Measurements from ENCODE around the gene XPOT.

The XPOT gene

DNA sequence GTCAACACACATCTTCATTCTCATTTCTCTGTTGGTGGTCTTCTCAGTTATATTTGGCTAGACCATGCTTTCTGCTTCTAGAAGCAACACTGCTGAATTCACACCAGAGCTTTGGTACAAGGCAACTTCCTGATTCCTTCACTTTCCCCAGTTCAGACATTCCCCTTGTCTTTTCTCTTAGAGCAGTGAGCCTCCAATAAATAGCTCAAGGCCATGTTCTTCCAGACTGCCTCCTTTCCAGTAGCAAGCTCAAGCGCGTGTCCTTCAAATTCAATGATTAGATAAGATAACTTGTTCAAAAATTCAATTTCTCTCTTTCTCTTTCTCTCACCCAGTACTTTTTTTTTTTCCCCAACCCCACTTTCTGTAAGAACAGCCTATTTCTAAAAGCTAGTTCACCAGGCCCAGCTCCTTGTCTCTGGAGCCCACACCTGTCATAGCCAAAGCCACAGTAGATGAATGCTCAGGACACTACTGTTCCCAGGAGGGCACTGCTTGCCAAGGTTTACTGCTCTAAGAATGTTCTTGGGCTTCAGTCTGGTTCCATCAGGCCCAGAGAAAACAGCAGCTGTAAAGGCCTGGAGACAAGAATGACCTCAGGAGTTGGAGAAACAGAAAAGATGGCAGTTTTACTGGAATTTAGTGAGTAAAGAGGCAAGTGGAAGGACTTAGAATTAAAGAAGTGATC is 65.4 kb downstream of the XPOT start:
- H3K4me2 ChIP-seq = no peak overlapping the region
- H4K20me1 ChIP-seq = peaks cover 0 to 19% (median 4%) of the 10 kb centered on the region in 11 experiments; a peak in 6 of 22 replicates
- peaks cover under 1 to 12% (median 1%) of the 10 kb centered on the region in 11 experiments; a peak in 19 of 22 replicates for H3K9me3 ChIP-seq (replicated peaks in 1 of 11)
- TF ChIP-seq Cebpa-rat (IDR thresholded peaks at IDR 0.05) = no peak
- peaks cover 84 to 100% (median 95%) of the 10 kb centered on the region in 11 experiments for H3K36me3 ChIP-seq
- H3K4me1 ChIP-seq = no peaks in the 10 kb centered on the region
- H3K27ac ChIP-seq = no peak overlapping the region
- H3K27me3 ChIP-seq = no peaks in the 10 kb centered on the region
- H3K9ac ChIP-seq = no peak overlapping the region
- no peak overlapping the region for H3K4me3 ChIP-seq

DNA sequence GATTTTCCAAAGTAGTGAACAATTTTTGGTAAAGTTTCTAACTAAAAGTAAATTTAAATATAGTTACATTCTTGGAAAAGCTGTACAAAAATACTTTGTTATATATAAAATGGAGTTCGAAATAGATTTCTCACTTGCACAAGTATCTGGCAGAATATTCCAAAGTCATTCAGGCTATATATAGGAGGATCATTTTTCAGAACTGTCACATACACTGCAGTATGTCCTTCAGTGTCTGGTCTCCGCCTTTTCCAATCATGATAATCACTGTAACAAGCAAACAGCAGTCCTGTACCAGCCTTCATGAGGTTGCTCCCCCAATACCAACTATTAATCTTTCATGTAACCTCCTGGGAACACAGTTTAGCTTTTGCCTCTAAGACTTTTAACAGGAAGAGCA is 66.3 kb downstream of the XPOT start:
- H3K27me3 ChIP-seq = no peaks in the 10 kb centered on the region
- peaks cover 84 to 100% (median 95%) of the 10 kb centered on the region in 11 experiments for H3K36me3 ChIP-seq
- H4K20me1 ChIP-seq = peaks cover 0 to 19% (median 4%) of the 10 kb centered on the region in 11 experiments; a peak in 6 of 22 replicates
- no peak for TF ChIP-seq Cebpa-rat (IDR thresholded peaks at IDR 0.05)
- H3K4me3 ChIP-seq = no peak overlapping the region
- H3K9me3 ChIP-seq (replicated peaks in 1 of 11) = peaks cover 9 to 21% (median 10%) of the 10 kb centered on the region in 11 experiments
- H3K27ac ChIP-seq = no peak overlapping the region
- H3K4me2 ChIP-seq = no peak overlapping the region
- no peak overlapping the region for H3K9ac ChIP-seq
- H3K4me1 ChIP-seq = no peaks in the 10 kb centered on the region

DNA sequence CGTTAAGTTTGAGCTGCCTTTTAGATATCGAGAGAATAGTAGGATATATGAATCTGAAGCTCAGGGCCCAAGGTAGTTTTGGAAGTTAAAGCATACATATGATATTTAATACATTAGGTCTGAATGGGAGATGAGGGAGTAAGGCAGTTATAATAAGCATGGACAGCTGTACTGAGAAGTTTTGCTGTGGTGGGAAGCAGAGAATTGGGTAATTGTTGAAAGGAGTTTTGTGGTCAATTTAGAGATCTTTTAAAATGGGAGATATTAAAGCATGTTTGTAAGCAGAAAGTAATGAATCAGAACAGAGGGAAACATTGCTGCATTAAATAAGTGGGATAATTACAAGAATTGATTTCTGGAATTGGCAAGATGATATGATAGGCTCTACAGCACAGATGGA is 69.0 kb downstream of the XPOT start:
- Histone ChIP-seq H3K4me3 (no peak overlapping the region), H3K9me3 (replicated peaks in 1 of 11) (peaks cover 25 to 38% (median 27%) of the 10 kb centered on the region in 11 experiments), H3K36me3 (peaks cover 83 to 100% (median 98%) of the 10 kb centered on the region in 11 experiments), H3K9ac (no peak overlapping the region), H3K4me2 (no peak overlapping the region), H3K27me3 (no peaks in the 10 kb centered on the region), H3K27ac (no peak overlapping the region), H3K4me1 (no peaks in the 10 kb centered on the region), H4K20me1 (peaks cover 0 to 34% (median 10%) of the 10 kb centered on the region in 11 experiments; a peak in 11 of 22 replicates)
- TF ChIP-seq Cebpa-rat (IDR thresholded peaks at IDR 0.05) = no peak

DNA sequence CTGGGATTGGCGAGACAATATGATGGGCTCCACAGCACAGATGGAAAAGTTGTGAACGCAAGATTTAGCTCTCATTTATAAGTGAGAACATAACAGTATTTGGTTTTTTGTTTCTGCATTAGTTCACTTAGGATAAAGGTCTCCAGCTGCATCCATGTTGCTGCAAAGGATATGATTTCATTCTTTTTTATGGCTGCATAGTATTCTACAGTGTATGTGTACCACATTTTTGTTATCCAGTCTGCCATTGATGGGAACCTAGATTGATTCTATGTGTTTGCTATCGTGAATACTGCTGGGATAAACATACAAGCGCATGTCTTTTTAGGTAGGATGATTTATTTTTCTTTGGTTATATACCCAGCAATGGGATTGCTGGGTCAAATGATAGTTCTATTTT is 71.3 kb downstream of the XPOT start:
- TF ChIP-seq Cebpa-rat (IDR thresholded peaks at IDR 0.05) = no peak
- Histone ChIP-seq H4K20me1 (peaks cover 0 to 41% (median 15%) of the 10 kb centered on the region in 11 experiments; a peak in 10 of 22 replicates), H3K27me3 (no peaks in the 10 kb centered on the region), H3K4me2 (no peak overlapping the region), H3K27ac (no peak overlapping the region), H3K9me3 (replicated peaks in 1 of 11) (peaks cover 25 to 38% (median 27%) of the 10 kb centered on the region in 11 experiments), H3K4me3 (no peak overlapping the region; a peak in 1 of 20 replicates), H3K36me3 (peaks cover 75 to 100% (median 98%) of the 10 kb centered on the region in 11 experiments), H3K9ac (no peak overlapping the region), H3K4me1 (no peaks in the 10 kb centered on the region)

DNA sequence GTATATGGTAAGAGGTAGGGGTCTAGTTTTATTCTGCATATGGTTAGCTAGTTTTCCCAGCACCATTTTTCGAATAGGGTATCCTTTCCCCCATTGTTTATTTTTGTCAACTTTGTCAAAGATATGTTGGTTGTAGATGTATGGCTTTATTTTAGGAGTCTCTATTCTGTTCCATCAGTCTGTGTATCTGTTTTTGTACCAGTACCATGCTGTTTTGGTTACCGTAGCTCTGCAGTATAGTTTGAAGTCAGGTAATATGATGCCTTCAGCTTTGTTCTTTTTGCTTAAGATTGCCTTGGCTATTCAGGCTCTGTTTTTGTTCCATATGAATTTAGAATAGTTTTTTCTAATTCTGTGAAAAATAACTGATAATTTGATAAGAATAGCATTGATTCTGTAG is 72.7 kb downstream of the XPOT start:
- no peaks in the 10 kb centered on the region for H3K4me1 ChIP-seq
- H4K20me1 ChIP-seq = peaks cover 0 to 41% (median 15%) of the 10 kb centered on the region in 11 experiments; a peak in 10 of 22 replicates
- no peak for TF ChIP-seq Cebpa-rat (IDR thresholded peaks at IDR 0.05)
- no peak overlapping the region for H3K27ac ChIP-seq
- peaks cover 72 to 100% (median 97%) of the 10 kb centered on the region in 11 experiments for H3K36me3 ChIP-seq
- no peak overlapping the region for H3K9ac ChIP-seq
- no peaks in the 10 kb centered on the region for H3K27me3 ChIP-seq
- H3K9me3 ChIP-seq (replicated peaks in 1 of 11) = peaks cover 25 to 38% (median 27%) of the 10 kb centered on the region in 11 experiments
- H3K4me3 ChIP-seq = no peak overlapping the region
- H3K4me2 ChIP-seq = no peak overlapping the region

DNA sequence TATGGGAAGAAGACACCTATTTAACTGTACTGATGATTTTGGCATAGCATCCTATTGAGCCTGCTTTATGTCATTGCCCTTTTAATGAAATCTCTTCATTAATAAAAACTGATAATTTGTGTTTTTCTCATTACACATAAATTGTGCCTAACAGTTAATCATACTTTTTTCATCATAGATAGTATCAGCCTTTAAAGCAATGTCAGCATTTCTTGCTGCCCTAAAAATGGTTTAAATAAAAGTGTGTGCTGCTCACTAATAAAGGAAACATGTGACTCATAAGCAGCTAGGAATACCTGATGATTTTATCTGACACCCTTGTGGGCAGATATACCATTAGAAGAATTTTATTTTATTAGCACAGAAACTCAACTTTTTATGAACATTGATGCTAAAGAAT is 74.5 kb downstream of the XPOT start:
- Histone ChIP-seq H4K20me1 (peaks cover 0 to 41% (median 15%) of the 10 kb centered on the region in 11 experiments; a peak in 10 of 22 replicates), H3K4me3 (no peak overlapping the region), H3K4me2 (no peak overlapping the region), H3K4me1 (no peaks in the 10 kb centered on the region), H3K27me3 (no peaks in the 10 kb centered on the region), H3K27ac (no peak overlapping the region), H3K9me3 (replicated peaks in 1 of 11) (peaks cover 25 to 36% (median 27%) of the 10 kb centered on the region in 11 experiments), H3K36me3 (peaks cover 80 to 100% (median 98%) of the 10 kb centered on the region in 11 experiments), H3K9ac (no peak overlapping the region)
- no peak for TF ChIP-seq Cebpa-rat (IDR thresholded peaks at IDR 0.05)

DNA sequence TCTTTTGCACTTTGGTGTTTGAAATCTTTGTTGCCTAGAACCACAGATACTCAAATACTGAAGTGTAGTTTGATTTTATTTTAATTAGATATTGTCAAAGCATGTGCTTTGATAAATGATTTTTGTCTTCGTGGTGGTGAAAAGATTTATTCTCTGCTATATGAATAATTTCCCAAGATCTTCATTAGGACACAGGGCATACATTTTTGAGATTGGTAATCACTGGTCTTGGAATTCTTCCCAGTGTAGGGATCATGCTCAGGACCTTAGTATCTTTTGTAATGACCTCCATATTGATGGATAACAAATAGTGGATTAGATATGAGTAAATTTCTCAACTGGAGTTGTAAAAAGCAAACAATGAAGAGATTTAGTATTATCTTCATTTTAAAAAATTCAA is 76.0 kb downstream of the XPOT start:
- Histone ChIP-seq H3K27me3 (no peaks in the 10 kb centered on the region), H4K20me1 (peaks cover 0 to 41% (median 15%) of the 10 kb centered on the region in 11 experiments; a peak in 10 of 22 replicates), H3K4me3 (no peak overlapping the region), H3K4me2 (no peak overlapping the region), H3K4me1 (no peaks in the 10 kb centered on the region), H3K9ac (no peak overlapping the region), H3K36me3 (peaks cover 75 to 100% (median 94%) of the 10 kb centered on the region in 11 experiments), H3K27ac (no peak overlapping the region), H3K9me3 (replicated peaks in 1 of 11) (peaks cover 19 to 21% (median 20%) of the 10 kb centered on the region in 11 experiments)
- no peak for TF ChIP-seq Cebpa-rat (IDR thresholded peaks at IDR 0.05)

DNA sequence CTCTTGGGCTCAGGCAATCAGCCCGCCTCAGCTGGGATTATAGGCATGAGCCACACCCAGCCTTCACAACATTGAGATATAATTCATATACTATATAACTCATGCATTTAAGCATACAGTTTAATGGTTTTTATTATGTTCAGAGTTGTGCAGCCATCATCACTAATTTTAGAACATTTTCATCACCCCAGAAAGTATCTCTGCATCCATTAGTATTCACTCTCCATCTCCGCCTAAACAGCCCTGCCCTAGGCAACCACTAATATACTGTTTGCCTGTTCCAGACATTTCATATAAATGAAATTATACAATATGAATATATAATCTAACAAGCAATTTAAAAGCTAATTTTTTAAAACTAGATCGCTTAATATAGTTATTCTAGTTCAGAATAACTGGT is 82.5 kb downstream of the XPOT start:
- Histone ChIP-seq H3K36me3 (peaks cover 85 to 100% (median 94%) of the 10 kb centered on the region in 11 experiments), H3K4me3 (no peak overlapping the region), H3K27me3 (no peaks in the 10 kb centered on the region), H3K4me2 (no peak overlapping the region), H3K27ac (no peak overlapping the region), H3K9me3 (replicated peaks in 1 of 11) (no peaks in the 10 kb centered on the region), H3K9ac (no peak overlapping the region), H3K4me1 (no peaks in the 10 kb centered on the region), H4K20me1 (peaks cover 0 to 12% (median 0%) of the 10 kb centered on the region in 11 experiments; a peak in 3 of 22 replicates)
- no peak for TF ChIP-seq Cebpa-rat (IDR thresholded peaks at IDR 0.05)

DNA sequence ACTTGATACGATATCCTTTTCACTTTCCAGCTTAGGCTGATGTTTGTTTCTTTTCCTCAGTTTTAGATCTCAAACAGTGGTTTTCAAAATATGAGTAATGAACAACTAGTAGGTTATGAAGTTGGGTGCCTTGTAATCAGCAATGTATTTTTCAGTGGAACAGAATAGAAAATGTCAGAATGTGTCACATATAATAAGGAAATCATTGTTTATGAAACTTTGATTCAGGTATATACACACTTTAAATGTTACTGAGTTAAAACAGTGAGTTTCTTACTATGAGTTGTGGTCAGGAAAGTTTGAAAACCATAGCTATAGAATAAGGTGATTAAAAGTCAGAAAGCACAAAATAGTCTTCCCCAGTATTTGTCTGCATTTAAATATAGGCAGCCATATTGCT is 87.5 kb downstream of the XPOT start:
- no peak for TF ChIP-seq Cebpa-rat (IDR thresholded peaks at IDR 0.05)
- Histone ChIP-seq H3K4me3 (no peak overlapping the region), H3K9me3 (replicated peaks in 1 of 11) (no peaks in the 10 kb centered on the region), H3K4me2 (no peak overlapping the region), H3K4me1 (no peaks in the 10 kb centered on the region), H4K20me1 (peaks cover 0 to 5% (median 0%) of the 10 kb centered on the region in 11 experiments; a peak in 2 of 22 replicates), H3K9ac (no peak overlapping the region), H3K27ac (no peak overlapping the region), H3K36me3 (peaks cover 86 to 100% (median 97%) of the 10 kb centered on the region in 11 experiments), H3K27me3 (no peaks in the 10 kb centered on the region)

All from BLaER1 treated with 17β-estradiol and CSF1 and Interleukin-3, amounts not matched to agents 10 nM and 100 nM (cell line).